Smooth muscle cell (in vitro differentiated cells): ENCODE measurements around the gene MYOZ3. TPM values are rescaled to one million over a fixed set of nuclear protein-coding genes. Genes with fewer than 3 reads are reported as not detected.
A peak's percentile ranks its signal among the peaks of the same experiment; 100 is the strongest.

Experiments
- DNase-seq: peaks from one replicate; lab custom pipeline; 2025; ENCODE audit not compliant: unreplicated experiment; lab: John Stamatoyannopoulos, UW
- H2AFZ ChIP-seq: fragments of 200-600 bp; sonication (generic); 2 replicates; pipeline ENCODE4 v1.6.0; 2016; ENCODE audit warnings: antibody characterized with exemption, low read depth, mild to moderate bottlenecking
- H3F3A ChIP-seq: fragments of 200-600 bp; sonication (generic); 2 replicates; pipeline ENCODE4 v1.6.0; 2017; ENCODE audit warnings: antibody characterized with exemption, low read depth
- H3K27ac ChIP-seq: fragments of 200-600 bp; sonication (generic); 2 replicates; pipeline ENCODE4 v1.5.1; 2016; ENCODE audit warnings: low read depth, mild to moderate bottlenecking
- H3K27me3 ChIP-seq: fragments of 200-600 bp; sonication (generic); 2 replicates; pipeline ENCODE4 v1.6.1; 2016; ENCODE audit warnings: low read depth, mild to moderate bottlenecking
- H3K36me3 ChIP-seq: fragments of 200-600 bp; sonication (generic); 2 replicates; pipeline ENCODE4 v1.5.1; 2016; ENCODE audit warnings: low read depth
- H3K4me1 ChIP-seq: fragments of 200-600 bp; sonication (generic); 2 replicates; pipeline ENCODE4 v1.5.1; 2016; ENCODE audit warnings: low read depth
- H3K4me2 ChIP-seq: fragments of 200-600 bp; sonication (generic); 2 replicates; pipeline ENCODE4 v1.6.0; 2016; ENCODE audit warnings: mild to moderate bottlenecking
- H3K4me3 ChIP-seq: fragments of 200-600 bp; sonication (generic); 2 replicates; pipeline ENCODE4 v1.5.1; 2016; ENCODE audit warnings: mild to moderate bottlenecking
- H3K79me2 ChIP-seq: fragments of 200-600 bp; sonication (generic); 2 replicates; pipeline ENCODE4 v1.6.0; 2016; ENCODE audit warnings: low read depth, mild to moderate bottlenecking
- H3K9ac ChIP-seq: fragments of 200-600 bp; sonication (generic); 2 replicates; pipeline ENCODE4 v1.6.0; 2016; ENCODE audit warnings: low read depth
- H3K9me3 ChIP-seq: fragments of 200-600 bp; sonication (generic); replicated peaks from 2 replicates; pipeline ENCODE4 v1.5.1; 2016; ENCODE audit warnings: low read depth
- H4K20me1 ChIP-seq: fragments of 200-600 bp; sonication (generic); 2 replicates; pipeline ENCODE4 v1.6.0; 2016; ENCODE audit warnings: low read depth
- CTCF ChIP-seq: fragments of 200-600 bp; sonication (generic); IDR thresholded peaks from 2 replicates; pipeline ENCODE4 v1.5.1; 2017; ENCODE audit warnings: borderline replicate concordance, mild to moderate bottlenecking, antibody characterized with exemption; ENCODE audit not compliant: insufficient read depth, poor library complexity, severe bottlenecking
- WGBS: methylation state at CpG from one replicate; pipeline ENCODE4 v1.1.7; 2016; ENCODE audit warnings: low lambda C conversion rate; 5-methylcytosine and 5-hydroxymethylcytosine counted together
- polyA plus RNA-seq: library from polyadenylated mRNA; unstranded; fragments of >200 nt; fragmentation: Nextera tagmentation; extraction: Ambion mirVana; gene quantifications from 2 replicates; pipeline ENCODE4 v1.2.1, GENCODE V29; 2016
- total RNA-seq: library from RNA; depleted of rRNA; stranded (reverse); fragments of >200 nt; gene quantifications from 2 replicates; pipeline ENCODE4 v1.2.3, GENCODE V29; 2014

The MYOZ3 gene
- total and polyA plus RNA-seq, 2 experiments from 2014 or later, result 6.4 to 7.9 TPM

- Histone ChIP-seq H3K4me2 (no peak overlapping the region), H3K36me3 (no peaks in the 10 kb centered on the region), H3K4me1 (peaks cover 5% of the 10 kb centered on the region), H3F3A (no peaks in the 10 kb centered on the region), H3K27ac (no peak overlapping the region), H2AFZ (no peak overlapping the region), H3K9me3 (no peaks in the 10 kb centered on the region), H3K79me2 (no peaks in the 10 kb centered on the region), H3K4me3 (no peak overlapping the region), H4K20me1 (no peaks in the 10 kb centered on the region), H3K27me3 (no peaks in the 10 kb centered on the region), H3K9ac (no peak overlapping the region)
- no peak for DNase-seq
- WGBS, result 77% methylated on average over 9 of the region's 9 CpGs
- no peak for TF ChIP-seq CTCF
Measured at GRCh38 chr5:150613991-150614660, 46.9 kb upstream of the MYOZ3 start.

- Histone ChIP-seq H3K9me3 (no peaks in the 10 kb centered on the region), H3K4me1 (peaks cover 5% of the 10 kb centered on the region), H2AFZ (no peak overlapping the region), H4K20me1 (no peaks in the 10 kb centered on the region), H3K4me3 (no peak overlapping the region), H3K4me2 (no peak overlapping the region), H3K9ac (no peak overlapping the region), H3K27ac (no peak overlapping the region), H3K27me3 (no peaks in the 10 kb centered on the region), H3F3A (no peaks in the 10 kb centered on the region), H3K36me3 (no peaks in the 10 kb centered on the region), H3K79me2 (no peaks in the 10 kb centered on the region)
- 96% methylated on average over 4 of the region's 4 CpGs for WGBS
- DNase-seq, result no peak
- no peak for TF ChIP-seq CTCF
Measured at GRCh38 chr5:150614661-150615060, 46.4 kb upstream of the MYOZ3 start.

- Histone ChIP-seq H3K4me3 (no peak overlapping the region), H2AFZ (no peak overlapping the region), H3K4me1 (peaks cover 5% of the 10 kb centered on the region), H3K9me3 (no peaks in the 10 kb centered on the region), H3K27me3 (no peaks in the 10 kb centered on the region), H4K20me1 (no peaks in the 10 kb centered on the region), H3K27ac (peak overlapping the region; percentile 42), H3K79me2 (no peaks in the 10 kb centered on the region), H3K4me2 (no peak overlapping the region), H3K36me3 (no peaks in the 10 kb centered on the region), H3K9ac (no peak overlapping the region), H3F3A (no peaks in the 10 kb centered on the region)
- DNase-seq, result no peak
- 31% methylated on average over 17 of the region's 17 CpGs for WGBS
- TF ChIP-seq CTCF, result no peak
Measured at GRCh38 chr5:150615141-150615699, 45.8 kb upstream of the MYOZ3 start.

GRCh38 chr5:150616024-150616470 is 45.0 kb upstream of the MYOZ3 start:
- H3F3A ChIP-seq, result peaks cover 4% of the 10 kb centered on the region
- TF ChIP-seq CTCF, result no peak
- no peaks in the 10 kb centered on the region for H3K79me2 ChIP-seq
- WGBS, result 80% methylated on average over 5 of the region's 5 CpGs
- H4K20me1 ChIP-seq, result no peaks in the 10 kb centered on the region
- no peak for DNase-seq
- H3K4me3 ChIP-seq, result no peak overlapping the region
- H2AFZ ChIP-seq, result no peak overlapping the region
- peaks cover 5% of the 10 kb centered on the region for H3K4me1 ChIP-seq
- no peaks in the 10 kb centered on the region for H3K9me3 ChIP-seq
- no peak overlapping the region for H3K9ac ChIP-seq
- no peaks in the 10 kb centered on the region for H3K27me3 ChIP-seq
- H3K36me3 ChIP-seq, result no peaks in the 10 kb centered on the region
- no peak overlapping the region for H3K4me2 ChIP-seq
- peak overlapping the region; percentile 42 for H3K27ac ChIP-seq
